SK-N-MC (cell line): Measurements from ENCODE around the gene CUX1.

Experiments used
- DNase-seq: peaks from one replicate; pipeline ENCODE4 v3.0.0-alpha.2; 2011; ENCODE audit warnings: low read depth, low spot score
- H3K27ac ChIP-seq: fragments of 200-600 bp; sonication (generic); 2 replicates; pipeline ENCODE4 v1.5.1; 2016; ENCODE audit warnings: mixed run types
- H3K36me3 ChIP-seq: fragments of 200-600 bp; sonication (generic); 2 replicates; pipeline ENCODE4 v1.6.1; 2017; ENCODE audit warnings: antibody characterized with exemption, low read length, mixed read lengths; ENCODE audit not compliant: insufficient read depth
- H3K4me3 ChIP-seq: fragments of 200-600 bp; sonication (generic); 2 replicates; pipeline ENCODE4 v1.5.1; 2016
- H3K9ac ChIP-seq: fragments of 200-600 bp; sonication (generic); 2 replicates; pipeline ENCODE4 v1.8.0; 2017; ENCODE audit warnings: mixed run types, mixed read lengths; ENCODE audit not compliant: insufficient read length
- H3K9me3 ChIP-seq: fragments of 200-600 bp; sonication (generic); 2 replicates; pipeline ENCODE4 v1.6.1; 2017; ENCODE audit warnings: low read depth, mild to moderate bottlenecking, antibody characterized with exemption, low read length, moderate library complexity, mixed read lengths
- EZH2 ChIP-seq: fragments of 200-600 bp; sonication (generic); IDR thresholded peaks from one replicate; pipeline ENCODE4 v1.6.1; 2017; ENCODE audit warnings: antibody characterized with exemption
- FOXP2 ChIP-seq: optimal IDR thresholded peaks from 2 replicates; pipeline ENCODE3; 2011; ENCODE audit warnings: mild to moderate bottlenecking, moderate library complexity; ENCODE audit not compliant: insufficient read depth; ENCODE audit errors: extremely low read length, control extremely low read depth
- POLR2AphosphoS5 ChIP-seq: IDR thresholded peaks from 2 replicates; pipeline ENCODE4 v1.6.1; 2012; ENCODE audit warnings: mild to moderate bottlenecking, low read depth, low read length, borderline replicate concordance

CUX1 gene

DNA sequence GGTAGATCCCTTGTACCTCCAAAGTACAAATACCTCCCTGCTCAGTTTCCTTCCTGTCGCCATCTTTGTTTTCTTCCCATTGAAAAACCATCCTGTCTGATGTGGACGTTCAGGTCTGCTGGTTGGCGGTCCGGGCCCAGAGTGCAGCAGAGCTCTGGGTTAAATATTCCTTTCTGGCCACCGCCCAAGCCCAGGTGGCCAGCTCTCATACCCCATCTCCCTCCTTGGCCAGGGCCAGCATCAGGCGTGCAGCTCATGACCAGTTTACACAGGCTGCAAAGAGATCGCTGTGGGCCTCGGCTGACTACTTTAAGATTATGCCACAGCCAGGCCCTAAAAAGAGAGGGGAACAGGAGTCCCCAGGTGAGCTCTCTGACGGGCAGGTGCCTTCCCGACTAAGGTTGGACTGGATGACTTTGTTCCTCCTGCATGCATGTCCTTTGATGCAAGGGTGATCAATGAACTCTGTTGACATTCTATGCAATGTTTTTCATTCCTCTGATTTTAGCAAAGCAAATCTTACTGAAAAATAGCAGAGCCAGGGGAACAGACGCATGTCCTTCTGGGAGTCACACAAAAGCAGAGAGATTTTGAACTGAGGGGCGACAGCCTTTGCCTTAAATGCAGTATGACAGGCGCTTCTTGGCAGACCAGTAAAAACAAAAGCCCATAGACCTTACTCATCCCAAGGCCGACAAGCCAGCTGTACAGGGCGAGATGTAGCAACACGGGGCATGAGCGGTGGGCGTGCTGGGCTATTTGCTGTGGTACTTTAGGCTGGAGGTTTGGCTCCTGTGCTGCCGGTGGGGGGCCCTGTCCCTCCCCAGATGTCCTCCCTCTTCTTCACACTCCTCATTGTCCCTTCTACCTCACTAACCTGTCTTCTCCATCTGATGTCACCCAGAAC, 435.9 kb downstream of the CUX1 start:
- H3K9ac ChIP-seq, result no peak overlapping the region
- no peak for TF ChIP-seq FOXP2
- no peak for TF ChIP-seq POLR2AphosphoS5
- no peak for TF ChIP-seq EZH2

GRCh38 chr7:102253973-102254370, 436.5 kb downstream of the CUX1 start:
- TF ChIP-seq EZH2 (no peak), POLR2AphosphoS5 (no peak), FOXP2 (no peak)
- Histone ChIP-seq H3K36me3 (no peaks in the 10 kb centered on the region), H3K9me3 (no peaks in the 10 kb centered on the region), H3K4me3 (no peak overlapping the region), H3K27ac (no peak overlapping the region), H3K9ac (no peak overlapping the region)
- no peak for DNase-seq

More for the DNA sequence above, 435.9 kb downstream of the CUX1 start:
- Histone ChIP-seq H3K9me3 (no peaks in the 10 kb centered on the region), H3K27ac (no peak overlapping the region), H3K36me3 (no peaks in the 10 kb centered on the region), H3K4me3 (no peak overlapping the region)
- DNase-seq, result no peak

DNA sequence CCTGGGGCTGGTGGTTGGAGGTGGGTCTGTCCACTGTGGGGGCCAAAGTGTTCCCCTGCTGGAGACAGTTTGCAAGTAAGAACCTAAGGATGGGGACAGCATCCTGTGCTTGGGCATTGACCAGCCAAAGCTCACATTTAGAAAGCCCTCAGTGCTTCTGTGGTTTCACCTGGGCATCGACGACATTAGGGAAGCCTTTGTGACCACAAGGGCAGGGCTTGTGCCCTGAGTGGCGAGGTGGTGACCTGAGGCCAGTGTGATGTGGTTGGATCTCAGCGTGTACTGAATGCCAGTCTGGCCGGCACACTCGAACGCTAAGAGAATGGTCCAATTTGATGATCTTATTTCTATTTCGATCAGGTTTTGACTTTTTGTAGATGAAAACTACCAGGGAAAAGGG, 437.1 kb downstream of the CUX1 start:
- no peaks in the 10 kb centered on the region for H3K9me3 ChIP-seq
- no peak overlapping the region for H3K27ac ChIP-seq
- no peak overlapping the region for H3K9ac ChIP-seq
- DNase-seq, result no peak
- no peak overlapping the region for H3K4me3 ChIP-seq
- TF ChIP-seq POLR2AphosphoS5 (no peak), FOXP2 (no peak), EZH2 (no peak)
- H3K36me3 ChIP-seq, result no peaks in the 10 kb centered on the region

GRCh38 chr7:102255501-102255900, 438.1 kb downstream of the CUX1 start:
- no peak overlapping the region for H3K27ac ChIP-seq
- TF ChIP-seq POLR2AphosphoS5, result no peak
- TF ChIP-seq FOXP2, result no peak
- TF ChIP-seq EZH2, result no peak

DNA sequence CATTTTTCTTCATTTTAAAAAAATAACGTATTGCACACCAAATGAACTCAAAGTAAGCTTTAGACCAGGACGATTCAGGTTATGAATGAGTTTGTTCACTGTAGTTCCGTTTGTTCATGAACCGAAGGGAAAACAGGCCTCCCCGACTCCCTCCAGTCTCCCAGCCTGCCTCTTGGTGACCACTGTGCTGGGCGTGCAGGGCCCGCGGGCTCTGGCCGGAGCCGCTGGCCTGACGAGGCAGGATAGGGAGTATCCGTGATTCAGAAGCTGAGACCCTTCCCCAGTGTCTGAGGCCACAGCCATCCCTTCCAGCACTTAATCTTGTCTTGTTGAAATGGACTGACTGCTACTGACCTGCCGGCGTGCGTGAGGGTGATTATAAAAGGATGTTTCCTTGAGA, 438.5 kb downstream of the CUX1 start:
- no peaks in the 10 kb centered on the region for H3K9me3 ChIP-seq
- no peak overlapping the region for H3K9ac ChIP-seq
- H3K4me3 ChIP-seq, result no peak overlapping the region
- no peaks in the 10 kb centered on the region for H3K36me3 ChIP-seq
- no peak for DNase-seq
- TF ChIP-seq POLR2AphosphoS5 (no peak), FOXP2 (no peak), EZH2 (no peak)
- no peak overlapping the region for H3K27ac ChIP-seq

More at GRCh38 chr7:102255501-102255900, 438.1 kb downstream of the CUX1 start:
- no peaks in the 10 kb centered on the region for H3K36me3 ChIP-seq
- DNase-seq, result no peak
- no peak overlapping the region for H3K4me3 ChIP-seq
- no peak overlapping the region for H3K9ac ChIP-seq
- H3K9me3 ChIP-seq, result no peaks in the 10 kb centered on the region

DNA sequence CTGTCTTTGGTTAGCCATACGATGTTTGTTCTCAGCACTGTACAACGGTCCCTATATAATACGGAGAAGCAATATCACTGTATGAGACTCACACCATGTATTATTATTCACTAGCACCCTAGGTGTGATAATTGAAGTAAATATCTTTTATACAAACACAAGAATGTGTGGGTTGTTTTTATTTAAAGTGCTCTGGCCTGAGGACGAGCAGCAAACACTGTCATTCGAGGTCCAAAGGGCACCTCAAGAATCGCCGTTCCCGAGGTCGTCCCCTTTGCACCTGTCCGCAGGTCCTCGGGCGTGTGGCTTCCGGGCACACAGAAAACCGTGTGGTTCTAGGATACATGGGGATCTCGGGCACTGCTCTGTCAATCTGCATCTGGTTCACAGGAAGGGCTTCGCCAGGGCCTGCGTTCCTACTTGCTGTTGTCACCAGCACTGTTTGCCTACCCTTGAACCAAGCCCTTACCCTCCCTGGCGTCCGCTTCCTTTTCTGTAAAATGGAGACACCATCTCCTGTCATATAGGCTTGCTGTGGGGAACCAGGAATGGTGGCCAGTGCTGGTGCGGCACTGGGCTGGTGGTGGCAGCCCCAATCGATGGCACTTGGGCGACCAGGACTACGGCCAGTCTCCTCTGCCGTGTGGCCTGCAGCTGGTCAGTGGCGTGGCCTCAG, 440.8 kb downstream of the CUX1 start:
- no peak overlapping the region for H3K27ac ChIP-seq
- TF ChIP-seq FOXP2 (no peak), POLR2AphosphoS5 (no peak), EZH2 (no peak)
- DNase-seq, result no peak
- no peaks in the 10 kb centered on the region for H3K9me3 ChIP-seq
- no peaks in the 10 kb centered on the region for H3K36me3 ChIP-seq
- H3K9ac ChIP-seq, result no peak overlapping the region
- no peak overlapping the region for H3K4me3 ChIP-seq

DNA sequence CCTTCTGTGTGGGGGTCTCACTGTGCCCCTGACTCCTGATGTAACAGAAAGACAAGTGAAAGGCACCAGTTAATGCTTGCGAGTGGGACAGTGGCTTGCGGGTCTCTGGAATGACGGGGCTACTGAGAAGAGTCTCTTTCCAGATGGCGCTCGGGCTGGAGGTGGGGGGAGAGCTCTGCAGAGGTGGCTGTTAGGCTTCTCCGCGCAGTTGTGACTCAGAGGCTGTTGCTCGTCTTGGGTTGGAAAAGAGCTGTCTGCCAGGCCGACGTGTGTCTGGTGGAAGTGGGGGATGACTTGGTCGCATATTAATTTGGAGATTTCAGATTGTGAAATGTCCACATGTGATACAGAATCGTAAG, 441.3 kb downstream of the CUX1 start:
- Histone ChIP-seq H3K27ac (no peak overlapping the region), H3K36me3 (no peaks in the 10 kb centered on the region), H3K9ac (no peak overlapping the region), H3K9me3 (no peaks in the 10 kb centered on the region), H3K4me3 (no peak overlapping the region)
- DNase-seq, result no peak
- TF ChIP-seq FOXP2 (no peak), POLR2AphosphoS5 (no peak), EZH2 (no peak)

- no peak overlapping the region for H3K9ac ChIP-seq
- no peaks in the 10 kb centered on the region for H3K9me3 ChIP-seq
- TF ChIP-seq EZH2 (no peak), POLR2AphosphoS5 (no peak), FOXP2 (no peak)
- no peak overlapping the region for H3K27ac ChIP-seq
- H3K4me3 ChIP-seq, result no peak overlapping the region
- DNase-seq, result no peak
- H3K36me3 ChIP-seq, result no peaks in the 10 kb centered on the region
Observed at GRCh38 chr7:102260856-102261255, 443.4 kb downstream of the CUX1 start.

DNA sequence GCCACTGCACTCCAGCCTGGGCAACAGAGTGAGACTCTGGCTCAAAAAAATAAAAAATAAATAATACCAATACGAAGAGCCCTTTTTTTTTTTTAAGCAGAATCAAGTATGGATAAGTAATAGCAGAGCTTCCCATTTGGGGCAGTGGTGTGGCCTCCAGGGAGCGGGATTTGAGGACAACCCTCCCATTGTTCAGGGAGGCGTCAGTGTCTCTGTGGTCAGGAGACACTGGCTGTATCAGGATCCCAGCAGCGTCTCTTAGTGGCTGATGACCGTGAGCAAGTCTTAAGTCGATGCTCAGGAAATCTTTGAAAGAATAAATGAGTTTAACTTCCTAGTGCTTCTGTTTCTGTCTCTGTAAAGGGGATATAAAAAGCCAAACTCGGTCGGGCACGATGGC, 444.0 kb downstream of the CUX1 start:
- H3K27ac ChIP-seq, result no peak overlapping the region

More for the DNA sequence above, 444.0 kb downstream of the CUX1 start:
- Histone ChIP-seq H3K36me3 (no peaks in the 10 kb centered on the region), H3K9ac (no peak overlapping the region), H3K9me3 (no peaks in the 10 kb centered on the region), H3K4me3 (no peak overlapping the region)
- TF ChIP-seq FOXP2 (no peak), EZH2 (no peak), POLR2AphosphoS5 (no peak)
- DNase-seq, result no peak
